GM21576 (cell line): ENCODE results near the gene PSMA2.
A peak's percentile ranks its signal among the peaks of the same experiment; 100 is the strongest.

Experiments used
- ATAC-seq: cut with Tn5 transposase; IDR thresholded peaks from one replicate; pipeline ENCODE4 v1.9.1; 2021; ENCODE audit warnings: mild to moderate bottlenecking, moderate library complexity; ENCODE audit not compliant: unreplicated experiment

PSMA2 gene

DNA sequence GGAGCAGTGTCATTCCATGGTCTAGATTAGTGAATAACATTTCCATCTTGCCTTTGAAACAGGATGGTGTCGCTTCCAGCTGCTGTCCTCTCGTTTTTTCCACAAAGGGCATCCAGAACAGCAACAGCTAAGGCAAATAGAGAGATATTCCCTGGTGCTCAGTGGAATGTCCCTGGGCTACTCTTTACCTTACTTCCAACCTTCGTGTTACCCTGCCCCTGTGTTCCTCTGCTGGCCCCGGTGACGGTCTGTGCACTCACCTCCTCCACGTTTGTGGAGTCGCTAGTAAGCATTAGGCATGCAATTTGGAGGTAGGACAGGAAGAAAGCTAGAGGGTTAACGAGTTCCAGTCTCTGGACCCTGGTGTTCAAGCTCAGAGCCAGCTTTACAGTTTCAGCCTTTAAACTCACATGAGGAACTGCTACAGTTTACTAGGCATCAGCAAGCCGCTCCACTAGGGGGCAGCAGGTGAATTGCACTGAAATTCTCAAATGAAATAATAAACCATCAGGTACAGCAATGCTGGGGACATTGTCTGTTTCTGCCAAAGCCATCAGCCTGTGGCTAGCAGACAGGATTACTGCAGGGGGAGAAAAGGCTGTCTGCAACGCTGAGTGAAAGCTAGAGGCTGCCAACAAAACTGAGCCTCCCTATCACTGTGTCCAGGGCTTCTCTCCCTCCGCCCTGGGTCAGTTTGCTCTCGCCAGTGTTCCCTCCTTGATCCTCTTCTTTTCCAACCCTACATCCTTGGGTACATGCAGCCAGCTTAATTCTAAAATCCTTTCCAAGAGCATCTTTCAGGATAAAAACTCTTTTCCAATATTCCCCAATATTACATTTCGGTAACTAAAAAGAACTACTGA is 9.2 kb upstream of the PSMA2 start:
- ATAC-seq, result no peak

DNA sequence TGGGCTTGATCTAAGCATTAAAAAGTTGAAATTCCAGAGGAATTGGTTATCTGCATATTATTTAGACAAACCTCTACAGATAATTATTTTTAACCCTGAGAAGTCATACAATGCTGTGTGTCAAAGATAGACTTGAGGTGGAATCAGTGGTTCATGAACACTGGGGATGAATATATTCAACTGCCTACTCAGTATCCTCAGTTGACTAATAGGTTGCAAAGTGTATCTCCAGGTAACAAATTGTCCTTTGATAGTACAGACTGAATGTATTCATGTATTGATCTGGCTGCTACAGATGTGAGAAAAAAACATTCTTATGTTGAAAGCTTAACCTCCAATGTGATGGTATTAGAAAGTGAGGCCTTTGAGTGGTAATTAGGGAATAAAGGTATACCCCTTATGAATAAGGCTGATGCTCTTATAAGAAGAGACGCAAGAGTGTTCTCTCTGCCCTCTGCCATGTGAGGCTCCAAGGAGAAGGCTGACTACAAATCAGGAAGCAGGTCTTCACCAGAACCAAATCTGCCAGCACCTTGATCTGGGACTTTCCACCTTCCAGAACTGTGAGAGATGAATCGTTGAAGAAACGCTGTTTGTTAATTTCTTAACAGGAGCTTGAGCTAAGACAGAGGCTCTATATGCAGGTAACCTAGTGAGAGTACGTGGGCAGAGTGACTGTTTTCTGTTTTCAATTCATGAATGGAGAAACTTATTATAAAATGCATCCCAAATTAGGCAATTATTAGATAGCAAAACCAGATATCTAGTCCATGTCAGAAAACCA is 7.7 kb upstream of the PSMA2 start:
- ATAC-seq, result no peak

DNA sequence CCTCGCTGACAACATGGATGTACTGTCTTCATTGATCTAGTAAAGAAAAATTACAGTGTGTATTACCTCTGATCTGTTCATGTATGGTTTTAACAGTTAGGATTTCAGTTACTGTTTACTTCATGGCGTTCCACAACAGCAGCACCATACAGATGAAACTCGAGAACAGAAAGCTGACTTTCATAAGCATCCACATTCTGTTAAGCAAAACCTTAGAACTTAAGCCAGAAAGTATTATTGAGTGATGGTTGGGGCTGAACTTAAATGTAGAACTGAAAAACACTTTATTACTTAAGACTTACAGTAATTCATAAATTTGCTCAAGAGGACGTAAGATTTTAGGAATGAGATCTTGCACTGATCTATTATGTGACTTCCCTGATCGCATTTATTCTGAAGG is 3.9 kb upstream of the PSMA2 start:
- no peak for ATAC-seq

DNA sequence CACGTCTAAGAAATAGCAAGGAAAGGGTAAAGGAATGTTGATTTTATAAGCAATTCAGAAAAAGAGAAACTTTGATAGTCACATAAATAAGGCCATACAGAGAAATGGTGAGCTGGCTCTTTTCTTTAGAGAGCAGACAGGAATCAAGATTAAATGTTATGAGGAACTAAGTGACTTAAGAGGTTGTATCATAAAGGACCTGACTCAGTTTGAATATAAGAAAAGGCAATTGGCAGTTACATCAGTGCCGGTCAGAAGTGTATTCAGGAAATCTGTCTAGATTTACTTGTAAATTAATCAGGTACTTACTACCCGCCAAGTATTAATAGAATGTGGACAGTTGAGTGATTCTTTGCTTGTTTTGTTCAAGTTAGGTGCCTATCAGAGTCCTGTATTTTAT is 2.3 kb upstream of the PSMA2 start:
- ATAC-seq, result no peak

DNA sequence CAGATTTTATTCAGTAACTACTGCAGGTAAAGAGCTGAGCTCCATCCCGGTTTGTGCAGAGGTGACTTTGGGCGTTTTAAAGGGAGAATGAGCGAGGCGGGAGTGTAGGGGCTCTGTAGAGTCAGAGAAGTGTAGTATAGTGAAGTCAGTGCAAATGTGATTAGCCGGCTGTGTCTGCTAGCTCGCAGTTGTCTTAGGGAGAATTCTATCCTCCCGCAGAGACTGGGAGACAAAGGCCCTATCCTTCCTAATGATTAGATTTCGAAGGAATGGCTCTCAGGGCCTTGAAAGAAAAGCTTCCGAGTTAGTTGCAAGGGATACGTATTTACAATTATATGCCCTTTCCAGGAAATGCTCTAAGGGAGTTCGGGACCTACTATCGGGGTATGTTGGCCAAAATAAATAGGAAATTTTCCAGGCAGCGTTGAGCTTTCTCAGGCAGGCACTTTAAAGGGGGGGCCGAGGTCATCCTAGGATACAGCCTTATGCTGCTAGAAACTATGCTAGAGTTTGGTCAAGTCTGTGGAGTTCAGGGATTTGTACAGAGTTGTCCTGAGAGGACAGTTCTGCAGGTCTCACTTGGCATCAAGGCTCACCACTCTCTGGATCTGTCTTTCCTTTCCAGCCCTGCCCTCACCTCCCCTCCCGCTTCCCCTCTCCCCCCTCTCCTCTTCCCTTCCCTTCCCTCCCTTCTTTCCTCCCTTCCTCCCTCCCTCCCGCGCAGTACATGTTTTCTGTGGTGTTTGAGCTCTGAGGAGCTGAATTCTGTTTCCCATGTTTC is 1.0 kb upstream of the PSMA2 start:
- no peak for ATAC-seq

DNA sequence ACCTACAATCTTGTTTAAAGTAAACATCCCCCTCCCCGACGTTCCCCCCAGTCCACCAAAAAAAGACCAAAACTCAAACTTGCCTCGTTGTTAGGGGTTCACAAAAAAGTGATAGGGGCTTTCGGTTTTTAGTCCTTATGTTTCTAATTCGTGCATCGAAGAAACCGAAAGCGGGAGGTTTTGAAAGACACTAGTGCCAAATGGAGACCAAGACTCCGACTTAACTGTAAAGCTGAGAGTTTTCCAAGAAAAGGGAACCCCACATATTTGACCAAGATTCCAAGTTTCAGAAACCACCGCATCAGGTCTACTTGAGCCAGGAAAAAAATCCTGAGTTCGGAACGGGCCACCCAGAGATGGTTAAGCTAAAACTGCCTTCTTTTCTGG is 534 bp downstream of the PSMA2 start:
- ATAC-seq, result no peak

DNA sequence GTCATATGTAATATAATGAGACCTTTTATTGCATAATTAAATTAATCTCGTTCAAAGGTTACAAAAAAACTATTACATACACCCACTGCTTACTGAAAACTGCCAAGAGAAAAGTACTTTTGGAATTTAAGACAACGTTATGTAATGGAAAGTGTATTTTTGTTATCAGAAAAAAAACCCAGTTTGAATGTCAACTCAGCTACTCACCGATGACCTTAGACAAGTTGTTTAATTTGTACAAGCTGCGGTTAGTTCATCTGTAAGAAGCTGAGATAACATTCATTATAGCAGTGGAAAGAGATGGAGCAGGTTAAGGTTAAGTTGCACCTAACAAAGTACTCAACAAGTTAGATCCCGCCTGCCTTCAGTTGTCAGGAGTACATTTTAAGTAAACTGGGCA is 1.1 kb downstream of the PSMA2 start:
- no peak for ATAC-seq

DNA sequence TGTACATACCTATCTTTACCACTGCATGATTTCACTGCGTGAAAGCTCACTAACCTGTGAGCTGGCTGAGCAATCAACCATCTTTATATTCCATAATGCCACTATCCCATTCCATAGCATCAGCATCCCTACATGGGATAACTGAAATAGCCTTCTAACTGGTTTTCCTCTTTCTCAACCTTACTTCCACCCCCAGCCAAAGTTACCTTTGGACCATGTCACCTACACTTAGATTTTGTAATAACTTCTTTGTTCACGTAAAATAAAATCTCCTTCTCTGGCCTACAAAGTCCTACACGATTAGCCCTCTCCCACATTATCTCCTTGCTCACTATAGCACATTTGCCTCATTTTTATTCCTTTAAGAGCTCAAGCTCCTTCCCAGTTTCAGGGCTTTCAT is 2.5 kb downstream of the PSMA2 start:
- ATAC-seq, result no peak

DNA sequence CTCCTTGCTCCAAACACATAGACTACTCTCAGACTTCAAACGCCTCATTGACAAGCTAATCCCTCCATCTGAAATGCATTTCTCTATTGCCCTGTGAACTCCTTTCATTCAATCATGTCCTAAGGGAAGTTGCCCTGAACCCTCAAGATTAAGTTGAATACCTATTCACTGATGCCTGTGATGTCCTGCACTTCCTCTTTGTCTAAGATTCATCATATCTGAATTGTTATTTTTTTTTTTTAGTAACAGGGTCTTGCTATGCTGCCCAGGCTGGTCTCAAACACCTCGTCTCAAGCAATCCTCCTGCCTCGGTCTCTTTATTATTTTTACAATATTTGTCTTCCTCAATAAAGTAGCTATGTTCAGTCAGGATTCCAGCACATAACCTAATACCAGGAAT is 3.2 kb downstream of the PSMA2 start:
- no peak for ATAC-seq

DNA sequence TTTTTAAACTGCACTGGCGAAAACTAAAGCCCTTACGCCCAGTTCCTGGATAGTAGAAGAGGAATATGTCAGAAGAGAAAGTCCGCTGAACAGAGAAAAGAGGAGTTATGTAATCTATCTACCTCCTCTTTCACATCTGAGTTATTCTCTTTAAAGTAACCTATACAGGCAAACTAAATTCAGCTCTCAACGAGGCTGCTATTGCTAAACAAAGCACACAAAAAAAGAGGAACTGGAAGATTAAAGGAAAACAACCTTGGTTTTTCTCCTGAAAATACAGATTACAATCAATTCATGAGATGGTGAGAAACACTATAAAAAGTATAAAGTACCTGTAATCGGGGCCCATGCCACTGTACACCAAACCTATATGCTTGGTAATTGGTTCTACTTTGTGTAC is 5.8 kb downstream of the PSMA2 start:
- no peak for ATAC-seq

DNA sequence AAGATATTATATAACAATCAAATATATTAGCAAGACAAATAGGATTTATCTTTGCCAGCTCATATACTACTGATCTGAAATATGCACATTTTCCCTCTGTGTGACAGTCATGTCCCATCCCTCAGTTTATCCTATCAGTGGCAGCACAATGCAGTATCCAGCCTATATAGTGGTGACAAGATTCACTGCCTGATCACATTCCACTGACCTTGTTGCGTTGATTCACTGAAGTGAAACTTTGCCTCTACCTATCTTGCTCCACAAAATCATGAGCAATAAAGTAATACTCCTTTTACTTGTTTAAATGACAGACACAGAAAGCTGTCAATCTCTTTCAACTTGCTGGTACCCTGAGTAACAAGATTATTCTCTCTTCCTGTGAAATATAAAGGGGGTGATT is 6.3 kb downstream of the PSMA2 start:
- ATAC-seq, result no peak

DNA sequence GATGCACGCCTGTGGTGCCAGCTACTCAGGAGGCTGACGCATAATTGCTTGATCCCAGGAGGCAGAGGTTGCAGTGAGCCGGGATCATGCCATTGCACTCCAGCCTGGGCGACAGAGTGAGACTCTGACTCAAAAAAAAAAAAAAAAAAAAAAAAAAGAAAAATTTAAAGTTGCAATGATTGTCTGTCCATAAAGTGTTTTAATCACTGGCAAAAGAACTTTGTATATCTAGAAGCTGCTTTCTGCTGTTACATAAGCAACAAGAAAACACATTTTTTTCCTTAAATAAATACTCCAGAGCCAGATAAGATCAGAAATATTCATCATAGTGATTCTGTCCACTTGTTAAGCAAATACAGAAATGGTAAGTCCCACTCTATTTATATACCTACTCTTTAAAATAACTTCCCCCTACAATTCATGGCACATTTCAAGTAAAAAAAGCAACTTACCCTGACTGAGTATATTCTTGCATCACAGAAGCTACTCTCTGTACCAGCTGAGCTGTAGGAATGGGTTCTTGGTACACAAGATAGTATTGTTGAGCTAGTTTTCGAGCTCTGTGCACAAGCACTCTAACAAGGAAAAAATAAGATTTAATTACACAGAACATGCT is 7.6 kb downstream of the PSMA2 start:
- ATAC-seq, result no peak

DNA sequence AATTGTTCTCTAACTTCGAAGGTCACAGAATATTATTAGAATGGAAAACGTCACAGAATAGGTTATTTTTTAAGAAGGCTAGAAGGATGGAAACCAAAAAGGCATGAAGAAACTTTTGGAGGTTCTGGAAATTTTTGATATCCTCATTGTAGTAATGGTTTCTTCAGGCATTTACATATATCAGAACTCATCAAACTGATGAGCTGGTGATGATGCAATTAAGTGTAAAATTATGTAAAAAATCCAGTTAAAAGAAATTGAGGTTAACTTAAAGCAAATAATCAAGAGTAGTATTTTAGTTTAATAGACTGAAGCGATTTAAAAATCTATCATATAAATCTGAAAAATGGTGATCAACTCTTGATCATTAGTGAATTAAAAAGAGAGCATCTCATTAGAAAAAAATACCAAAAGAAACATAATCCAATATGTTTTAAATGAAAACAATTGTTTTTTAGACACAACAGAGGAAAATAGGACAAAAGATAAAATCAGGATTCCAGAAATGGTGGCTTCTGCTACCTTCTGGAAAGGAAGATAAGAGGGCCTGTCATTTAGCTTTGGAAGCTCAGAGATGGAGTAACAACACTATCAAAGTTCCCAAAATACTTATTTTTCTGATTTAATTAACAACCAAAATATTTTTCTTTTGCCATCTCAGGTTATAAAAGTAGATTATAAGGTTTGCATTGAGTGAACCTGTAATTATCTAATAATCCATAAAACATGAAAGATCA is 9.8 kb downstream of the PSMA2 start:
- ATAC-seq, result no peak

DNA sequence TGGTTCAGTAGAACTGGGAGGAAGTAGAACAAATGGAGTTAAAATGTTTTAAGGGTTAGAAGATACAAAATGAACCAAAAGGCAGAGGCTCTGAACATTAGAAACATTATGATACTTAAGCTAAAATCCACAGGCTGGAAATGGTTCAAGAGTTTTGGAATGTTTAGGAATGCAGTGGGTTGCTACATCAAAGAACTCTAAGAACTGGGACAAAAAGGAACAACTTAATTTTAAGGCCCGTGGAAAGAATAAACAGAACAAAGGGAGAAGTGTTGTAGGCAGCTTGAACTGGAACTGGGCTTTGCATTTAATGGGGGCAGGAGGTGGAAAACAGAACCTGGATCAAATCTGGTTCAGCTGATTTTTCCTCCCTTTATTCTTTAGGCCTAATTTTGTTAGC is 16.6 kb downstream of the PSMA2 start:
- no peak for ATAC-seq

DNA sequence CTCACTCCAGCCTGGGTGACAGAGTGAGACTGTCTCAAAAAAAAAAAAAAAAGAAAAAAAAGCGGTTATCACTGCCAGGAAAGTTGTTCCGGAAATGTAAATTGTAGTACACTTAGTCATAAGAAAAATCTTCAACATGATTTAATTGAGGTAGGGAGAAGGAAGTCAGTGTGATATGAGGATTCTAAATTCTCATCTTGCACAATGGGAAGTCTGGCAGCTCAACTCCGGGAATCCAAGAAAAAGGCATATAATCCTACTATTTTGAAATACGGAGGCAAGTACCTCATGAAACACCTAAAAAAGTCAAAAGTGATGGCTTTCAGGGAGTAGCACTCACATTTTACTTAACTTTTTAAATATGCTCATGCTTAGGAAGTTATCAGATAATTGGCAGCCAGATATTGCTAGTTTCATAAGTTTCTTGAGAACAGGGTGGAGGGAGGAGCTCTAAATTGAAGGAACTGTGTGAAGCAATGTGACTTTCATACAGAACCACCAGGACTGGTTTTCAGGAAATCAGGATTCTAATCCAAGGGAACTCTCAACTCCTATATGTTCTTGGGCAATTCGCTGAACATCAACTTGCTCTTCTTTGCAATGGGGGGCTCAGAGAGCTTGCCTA is 17.4 kb downstream of the PSMA2 start:
- no peak for ATAC-seq

DNA sequence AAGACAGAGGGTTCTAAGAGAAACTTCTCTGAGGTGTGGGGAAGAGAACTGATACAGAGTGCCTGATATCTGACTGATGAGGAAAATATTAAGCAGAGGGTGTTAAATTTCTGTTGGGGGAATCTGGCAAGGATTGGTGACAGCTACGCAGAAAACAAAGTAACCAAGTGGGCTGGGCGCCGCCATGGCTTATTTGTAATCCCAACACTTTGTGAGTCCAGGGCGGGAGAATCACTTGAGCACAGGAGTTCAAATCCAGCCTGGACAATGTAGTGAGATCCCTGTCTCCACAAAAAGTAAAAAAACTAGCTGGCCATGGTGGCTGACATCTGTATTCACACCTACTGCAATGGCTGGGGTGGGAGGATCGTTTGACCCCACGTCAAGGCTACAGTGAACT is 18.0 kb downstream of the PSMA2 start:
- no peak for ATAC-seq

DNA sequence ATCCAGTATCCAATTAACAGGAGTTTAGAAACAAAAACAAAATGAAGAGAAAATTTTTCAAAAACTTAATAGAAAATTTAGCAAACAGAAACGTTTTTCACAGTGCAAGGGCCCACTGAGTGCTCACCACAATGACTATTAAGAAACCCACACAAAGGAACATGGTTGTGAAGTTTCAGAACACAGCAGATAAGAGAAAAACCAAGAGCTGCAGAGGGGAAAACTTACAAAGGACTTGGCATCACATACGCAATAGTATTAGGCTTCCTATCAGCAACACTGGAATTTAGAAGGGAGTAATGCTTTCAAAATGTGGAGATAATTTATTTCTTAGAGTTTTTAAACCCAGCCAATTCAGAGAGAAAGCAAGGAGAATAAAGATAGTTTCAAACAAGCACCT is 18.4 kb downstream of the PSMA2 start:
- no peak for ATAC-seq

DNA sequence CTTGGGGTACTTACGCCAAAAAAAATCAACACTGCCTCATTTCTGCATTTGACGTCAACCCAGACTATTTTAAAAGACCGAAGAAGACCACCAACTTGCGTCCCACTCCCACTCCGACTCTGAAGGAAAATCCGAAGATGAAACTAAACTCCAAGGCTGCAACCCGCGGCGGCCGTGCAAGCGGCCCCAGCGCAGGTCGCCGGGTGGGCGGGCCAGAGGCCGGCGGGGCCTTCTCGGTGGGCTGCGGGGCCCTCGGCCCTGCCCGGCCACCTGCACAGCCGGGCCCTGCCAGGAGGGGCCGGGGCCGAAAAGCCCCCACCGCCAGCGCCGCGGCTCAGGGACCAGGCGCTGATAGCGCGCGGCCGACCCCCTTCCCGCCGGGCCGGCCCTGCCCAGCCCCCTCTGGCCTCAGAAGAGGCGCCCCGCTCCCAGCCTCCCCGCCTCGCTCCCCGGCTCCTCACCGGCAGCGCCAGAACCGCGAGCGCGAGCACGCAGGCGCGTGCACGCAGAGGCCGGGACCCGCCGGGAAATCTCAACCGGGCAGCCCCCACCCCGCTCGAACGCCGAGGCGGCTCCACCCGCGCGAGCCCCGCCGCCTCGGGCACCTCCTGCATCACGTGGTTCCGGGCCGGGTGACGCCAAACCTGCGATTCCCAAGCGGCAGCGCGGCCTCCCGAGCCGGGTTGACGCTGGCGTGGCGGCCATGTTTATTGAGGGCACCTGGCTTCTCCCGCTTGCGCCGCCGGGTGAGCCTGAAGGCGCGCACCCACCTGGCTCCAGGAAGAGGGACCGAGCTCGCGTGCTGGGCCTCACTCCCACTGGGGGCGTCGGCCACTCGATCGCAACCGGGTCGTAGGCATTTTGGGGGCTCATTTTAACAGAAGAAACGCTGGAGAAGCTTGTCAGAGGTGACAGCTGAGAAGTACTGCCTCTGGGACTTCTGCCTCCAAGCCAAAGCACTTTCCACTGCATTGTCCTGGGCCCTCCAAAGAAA is 20.2 kb downstream of the PSMA2 start, which contains the start of gene C7orf25:
Gene C7orf25 (minus strand): TSS at position 617 of the 994 bp plus-strand sequence. CDS start 1,170 bp downstream, outside the sequence.
- ATAC-seq, result peak; percentile 92

DNA sequence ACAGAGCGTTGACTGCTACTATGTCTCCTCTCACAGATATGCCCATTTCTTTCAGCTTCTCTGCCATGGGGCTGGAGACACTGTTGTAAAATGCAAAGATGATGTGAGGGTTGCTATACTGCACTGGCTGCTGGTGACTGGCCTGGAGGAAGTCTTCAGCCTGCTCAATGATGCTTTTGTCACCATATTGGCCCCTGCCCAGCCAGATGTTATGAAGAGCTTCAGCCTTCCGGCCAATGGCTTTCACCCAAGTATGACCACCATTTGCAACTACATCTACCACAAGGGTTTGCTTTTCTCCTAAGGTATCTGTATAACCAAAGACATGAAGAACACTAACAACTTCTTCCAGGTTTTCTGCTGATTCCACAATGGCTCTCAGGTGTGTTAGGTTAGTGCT is 21.7 kb downstream of the PSMA2 start:
- no peak for ATAC-seq
